DLD1 (cell line): ENCODE data around the gene VPS35.

Experiments used
- in situ Hi-C: cut with HindIII; loops from 2 replicates; pipeline ENCODE4 v1.10.0; 2017; ENCODE audit warnings: low sequenced_read_pairs

The VPS35 gene

GRCh38 chr16:46620266-46621005 lies 68.5 kb downstream of the VPS35 start:
- in situ Hi-C loops, result no loop called here

GRCh38 chr16:46618516-46618915 lies 70.5 kb downstream of the VPS35 start:
- in situ Hi-C loops, result no loop called here

GRCh38 chr16:46614006-46614405 lies 75.0 kb downstream of the VPS35 start:
- in situ Hi-C loops, result no loop called here

GRCh38 chr16:46613352-46613751 lies 75.6 kb downstream of the VPS35 start:
- in situ Hi-C loops, result no loop called here

GRCh38 chr16:46612121-46612520 lies 76.9 kb downstream of the VPS35 start:
- in situ Hi-C loops, result no loop called here

GRCh38 chr16:46607529-46607928 lies 81.4 kb downstream of the VPS35 start:
- in situ Hi-C loops, result no loop called here

- in situ Hi-C loops, result no loop called here
Observed at GRCh38 chr16:46606231-46606630, 82.7 kb downstream of the VPS35 start.
